ENCODE results near the gene STK39.
"Not testable (repeated sequence)": the region's sequence is repeated elsewhere in the genome, so short reads cannot be mapped to it uniquely, and the experiment has no call there.

STK39 gene

GRCh38 chr2:168247341-168248261 is at the start of gene STK39:
TSS of gene STK39 (minus strand) at chr2:168247595. CDS start at chr2:168247435, 160 bp downstream.
- peak; percentile 54 to 62 for DNase-seq (ENCODE audit: extremely low read depth in 1 of 2, low read depth in 1 of 2)

GRCh38 chr2:168295051-168295450 is 47.7 kb upstream of the STK39 start:
- no peak for DNase-seq (ENCODE audit: extremely low read depth in 1 of 2, low read depth in 1 of 2)

GRCh38 chr2:168294409-168294808 is 47.0 kb upstream of the STK39 start:
- DNase-seq (ENCODE audit: extremely low read depth in 1 of 2, low read depth in 1 of 2), result no peak

GRCh38 chr2:168293766-168294165 is 46.4 kb upstream of the STK39 start:
- DNase-seq (ENCODE audit: extremely low read depth in 1 of 2, low read depth in 1 of 2), result no peak

- no peak for DNase-seq (ENCODE audit: extremely low read depth in 1 of 2, low read depth in 1 of 2)
These were observed 43.0 kb upstream of the STK39 start for GRCh38 chr2:168290391-168290790.

- DNase-seq (ENCODE audit: extremely low read depth in 1 of 2, low read depth in 1 of 2), result no peak
These were observed 42.5 kb upstream of the STK39 start for GRCh38 chr2:168289880-168290279.

GRCh38 chr2:168286535-168286934 is 39.1 kb upstream of the STK39 start:
- no peak for DNase-seq (ENCODE audit: extremely low read depth in 1 of 2, low read depth in 1 of 2)

GRCh38 chr2:168278424-168278888 is 31.1 kb upstream of the STK39 start:
- DNase-seq (ENCODE audit: extremely low read depth in 1 of 2, low read depth in 1 of 2), result no peak

- no peak for DNase-seq (ENCODE audit: extremely low read depth in 1 of 2, low read depth in 1 of 2)
These were observed 29.9 kb upstream of the STK39 start for GRCh38 chr2:168277276-168277675.

GRCh38 chr2:168272225-168272624 is 24.8 kb upstream of the STK39 start:
- DNase-seq (ENCODE audit: extremely low read depth in 1 of 2, low read depth in 1 of 2), result no peak

- not testable (repeated sequence) for DNase-seq (ENCODE audit: extremely low read depth in 1 of 2, low read depth in 1 of 2)
These were observed 15.5 kb upstream of the STK39 start for GRCh38 chr2:168262926-168263325.

GRCh38 chr2:168256448-168256847 is 9.1 kb upstream of the STK39 start:
- no peak for DNase-seq (ENCODE audit: extremely low read depth in 1 of 2, low read depth in 1 of 2)

- no peak for DNase-seq (ENCODE audit: extremely low read depth in 1 of 2, low read depth in 1 of 2)
These were observed 8.5 kb upstream of the STK39 start for GRCh38 chr2:168255866-168256265.

- no peak for DNase-seq (ENCODE audit: extremely low read depth in 1 of 2, low read depth in 1 of 2)
These were observed 7.7 kb upstream of the STK39 start for GRCh38 chr2:168255103-168255502.

GRCh38 chr2:168254158-168254935 is 7.0 kb upstream of the STK39 start:
- no peak for DNase-seq (ENCODE audit: extremely low read depth in 1 of 2, low read depth in 1 of 2)

GRCh38 chr2:168253379-168253778 is 6.0 kb upstream of the STK39 start:
- no peak for DNase-seq (ENCODE audit: extremely low read depth in 1 of 2, low read depth in 1 of 2)

GRCh38 chr2:168252976-168253375 is 5.6 kb upstream of the STK39 start:
- DNase-seq (ENCODE audit: extremely low read depth in 1 of 2, low read depth in 1 of 2), result no peak

GRCh38 chr2:168246483-168247340 is 683 bp downstream of the STK39 start:
- peak; percentile 47 to 63 for DNase-seq (ENCODE audit: extremely low read depth in 1 of 2, low read depth in 1 of 2)

- no peak for DNase-seq (ENCODE audit: extremely low read depth in 1 of 2, low read depth in 1 of 2)
These were observed 1.3 kb downstream of the STK39 start for GRCh38 chr2:168246072-168246482.

GRCh38 chr2:168245074-168245825 is 2.1 kb downstream of the STK39 start:
- DNase-seq (ENCODE audit: extremely low read depth in 1 of 2, low read depth in 1 of 2), result no peak

Data from activated CD8-positive, alpha-beta memory T cell treated with anti-CD3 and anti-CD28 coated beads for 1 hour (primary cell).